PC-9 (cell line): ENCODE measurements around the gene LRRFIP1.

Experiments used
- CTCF ChIP-seq: fragments of 200-600 bp; sonication (generic); conservative IDR thresholded peaks from 2 replicates; pipeline ENCODE4 v1.6.1; 2017; ENCODE audit warnings: mixed run types, antibody characterized with exemption, mild to moderate bottlenecking, moderate library complexity
- EZH2 ChIP-seq: fragments of 200-600 bp; sonication (generic); IDR thresholded peaks from 2 replicates; pipeline ENCODE4 v1.8.0; 2017; ENCODE audit warnings: antibody characterized with exemption, low read depth

GRCh38 chr2:237733677-237734300, 106.4 kb downstream of the LRRFIP1 start:
- TF ChIP-seq CTCF, result no peak
- no peak for TF ChIP-seq EZH2
